Choroid plexus epithelial cell (primary cell): ENCODE data around the gene MTM1.

ENCODE experiments used
- DNase-seq: peaks from one replicate; pipeline ENCODE4 v3.0.0-alpha.2; 2010; ENCODE audit warnings: low read depth
- H3K4me3 ChIP-seq: 2 replicates; pipeline ENCODE4 v1.5.1; 2011; ENCODE audit warnings: low read depth, mild to moderate bottlenecking, control low read depth, low read length, moderate library complexity
- CTCF ChIP-seq: conservative IDR thresholded peaks from 2 replicates; pipeline ENCODE4 v1.5.1; 2011; ENCODE audit warnings: low read depth, mild to moderate bottlenecking, control low read depth, inconsistent platforms, low read length, moderate library complexity

MTM1 gene

GRCh38 chrX:150543230-150544155 lies 24.9 kb upstream of the MTM1 start:
- no peak overlapping the region for H3K4me3 ChIP-seq
- no peak for DNase-seq
- TF ChIP-seq CTCF = no peak

- peak; percentile 33 for TF ChIP-seq CTCF
- H3K4me3 ChIP-seq = no peak overlapping the region
- DNase-seq = peak; percentile 42
Observed at GRCh38 chrX:150544222-150544787, 24.1 kb upstream of the MTM1 start.

- TF ChIP-seq CTCF = no peak
- H3K4me3 ChIP-seq = no peak overlapping the region
- no peak for DNase-seq
Observed at GRCh38 chrX:150544835-150545770, 23.3 kb upstream of the MTM1 start.

- no peak for TF ChIP-seq CTCF
- H3K4me3 ChIP-seq = no peak overlapping the region
- peak; percentile 23 for DNase-seq
Observed at GRCh38 chrX:150546711-150547153, 21.7 kb upstream of the MTM1 start.

- H3K4me3 ChIP-seq = peak overlapping the region; percentile 49
- peak; percentile 47 for DNase-seq
- no peak for TF ChIP-seq CTCF
Observed at GRCh38 chrX:150547375-150548115, 20.9 kb upstream of the MTM1 start.

GRCh38 chrX:150548251-150548650 lies 20.2 kb upstream of the MTM1 start:
- no peak for DNase-seq
- TF ChIP-seq CTCF = no peak
- no peak overlapping the region for H3K4me3 ChIP-seq
